ENCODE data around the gene MS4A15.

DNA sequence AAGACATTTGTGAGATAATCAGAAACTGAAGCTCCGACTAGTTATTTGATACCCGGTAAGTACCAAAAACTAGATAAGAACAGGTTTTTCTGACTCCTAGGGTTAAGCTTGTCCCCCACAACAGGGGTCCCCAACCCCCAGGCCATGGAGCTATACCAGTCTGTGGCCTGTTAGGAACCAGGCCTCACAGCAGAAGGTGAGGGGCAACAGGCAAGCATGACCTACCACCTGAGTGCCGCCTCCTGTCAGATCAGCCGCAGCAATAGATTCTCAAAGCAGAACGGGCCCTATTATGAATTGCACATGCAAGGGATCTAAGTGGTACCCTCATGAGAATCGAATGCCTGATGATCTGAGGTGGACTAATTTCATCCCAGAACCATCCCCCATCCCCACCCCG lies 27.2 kb downstream of the MS4A15 start:
- TF ChIP-seq, protein P1, sequence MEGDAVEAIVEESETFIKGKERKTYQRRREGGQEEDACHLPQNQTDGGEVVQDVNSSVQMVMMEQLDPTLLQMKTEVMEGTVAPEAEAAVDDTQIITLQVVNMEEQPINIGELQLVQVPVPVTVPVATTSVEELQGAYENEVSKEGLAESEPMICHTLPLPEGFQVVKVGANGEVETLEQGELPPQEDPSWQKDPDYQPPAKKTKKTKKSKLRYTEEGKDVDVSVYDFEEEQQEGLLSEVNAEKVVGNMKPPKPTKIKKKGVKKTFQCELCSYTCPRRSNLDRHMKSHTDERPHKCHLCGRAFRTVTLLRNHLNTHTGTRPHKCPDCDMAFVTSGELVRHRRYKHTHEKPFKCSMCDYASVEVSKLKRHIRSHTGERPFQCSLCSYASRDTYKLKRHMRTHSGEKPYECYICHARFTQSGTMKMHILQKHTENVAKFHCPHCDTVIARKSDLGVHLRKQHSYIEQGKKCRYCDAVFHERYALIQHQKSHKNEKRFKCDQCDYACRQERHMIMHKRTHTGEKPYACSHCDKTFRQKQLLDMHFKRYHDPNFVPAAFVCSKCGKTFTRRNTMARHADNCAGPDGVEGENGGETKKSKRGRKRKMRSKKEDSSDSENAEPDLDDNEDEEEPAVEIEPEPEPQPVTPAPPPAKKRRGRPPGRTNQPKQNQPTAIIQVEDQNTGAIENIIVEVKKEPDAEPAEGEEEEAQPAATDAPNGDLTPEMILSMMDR (IDR thresholded peaks at IDR 0.05), result no peak
- TF ChIP-seq POLR2A (IDR thresholded peaks at IDR 0.05), result no peak
